Neural cell (in vitro differentiated cells): ENCODE measurements around the gene NRSN1. TPM values are rescaled to one million over a fixed set of nuclear protein-coding genes. Genes with fewer than 3 reads are reported as not detected.

Source experiments
- H2AFZ ChIP-seq: fragments of 200-600, 300-800 bp; sonication (generic), shearing (Covaris generic); 2 replicates; pipeline ENCODE4 v1.6.0; 2014; ENCODE audit warnings: low read depth, mild to moderate bottlenecking, antibody characterized with exemption, low read length, moderate library complexity
- H3F3A ChIP-seq: fragments of 200-600 bp; shearing (Covaris generic); 2 replicates; pipeline ENCODE4 v1.6.1; 2016; ENCODE audit warnings: mild to moderate bottlenecking, moderate library complexity, mixed read lengths, antibody characterized with exemption, low read length; ENCODE audit not compliant: insufficient read depth, poor library complexity, severe bottlenecking
- H3K27ac ChIP-seq: fragments of 200-600, 300-800 bp; sonication (generic), shearing (Covaris generic); 2 replicates; pipeline ENCODE4 v1.5.1; 2014; ENCODE audit warnings: mild to moderate bottlenecking, low read length, moderate library complexity
- H3K27me3 ChIP-seq: fragments of 300-800, 200-600 bp; sonication (generic), shearing (Covaris generic); 2 replicates; pipeline ENCODE4 v1.6.0; 2014; ENCODE audit warnings: mild to moderate bottlenecking, low read depth, low read length, moderate library complexity; ENCODE audit not compliant: insufficient read depth
- H3K36me3 ChIP-seq: fragments of 300-800, 200-600 bp; sonication (generic), shearing (Covaris generic); 2 replicates; pipeline ENCODE4 v1.5.1; 2014; ENCODE audit warnings: mild to moderate bottlenecking, antibody characterized with exemption, low read length, moderate library complexity; ENCODE audit not compliant: insufficient read depth
- H3K4me2 ChIP-seq: fragments of 300-800, 200-600 bp; sonication (generic), shearing (Covaris generic); 2 replicates; pipeline ENCODE4 v1.6.0; 2014; ENCODE audit warnings: mild to moderate bottlenecking, low read length
- H3K4me3 ChIP-seq: fragments of 300-800, 200-600 bp; sonication (generic), shearing (Covaris generic); 2 replicates; pipeline ENCODE4 v1.5.1; 2014; ENCODE audit warnings: mild to moderate bottlenecking, low read length, moderate library complexity
- H3K79me2 ChIP-seq: fragments of 200-600 bp; shearing (Covaris generic); replicated peaks from 2 replicates; pipeline ENCODE4 v1.6.0; 2014; ENCODE audit warnings: mild to moderate bottlenecking, low read length, moderate library complexity; ENCODE audit not compliant: insufficient read depth
- H3K9ac ChIP-seq: fragments of 300-800, 200-600 bp; sonication (generic), shearing (Covaris generic); 2 replicates; pipeline ENCODE4 v1.6.1; 2016; ENCODE audit warnings: mild to moderate bottlenecking, low read length, mixed read lengths
- H3K9me2 ChIP-seq: fragments of 200-600 bp; shearing (Covaris generic); 2 replicates; pipeline ENCODE4 v1.6.1; 2016; ENCODE audit warnings: mild to moderate bottlenecking, low read length, mixed read lengths; ENCODE audit not compliant: insufficient read depth
- H3K9me3 ChIP-seq: fragments of 200-600, 300-800 bp; sonication (generic), shearing (Covaris generic); 2 replicates; pipeline ENCODE4 v1.6.1; 2016; ENCODE audit warnings: mild to moderate bottlenecking, mixed run types, low read length, moderate library complexity, mixed read lengths
- H4K20me1 ChIP-seq: fragments of 200-600 bp; shearing (Covaris generic); 2 replicates; pipeline ENCODE4 v1.6.1; 2016; ENCODE audit warnings: mild to moderate bottlenecking, mixed run types; ENCODE audit not compliant: insufficient read depth
- EP300 ChIP-seq: fragments of 450-650 bp; conservative IDR thresholded peaks from 2 replicates; pipeline ENCODE4 v1.6.1; 2014; ENCODE audit warnings: antibody characterized with exemption, mild to moderate bottlenecking, moderate library complexity; ENCODE audit not compliant: poor library complexity, severe bottlenecking
- EZH2 ChIP-seq: fragments of 200-600, 300-800 bp; shearing (Covaris generic), sonication (generic); IDR thresholded peaks from 2 replicates; pipeline ENCODE4 v1.6.1; 2014; ENCODE audit warnings: antibody characterized with exemption, low read length, borderline replicate concordance, mild to moderate bottlenecking; ENCODE audit not compliant: insufficient read depth, poor library complexity, severe bottlenecking
- MXI1 ChIP-seq: fragments of 450-650 bp; conservative IDR thresholded peaks from 2 replicates; pipeline ENCODE4 v1.6.1; 2014; ENCODE audit warnings: antibody characterized with exemption, mild to moderate bottlenecking; ENCODE audit not compliant: poor library complexity, severe bottlenecking
- POLR2AphosphoS5 ChIP-seq: IDR thresholded peaks from 2 replicates; pipeline ENCODE4 v1.6.1; 2012
- RAD21 ChIP-seq: fragments of 450-650 bp; conservative IDR thresholded peaks from 2 replicates; pipeline ENCODE4 v1.6.1; 2014; ENCODE audit warnings: antibody characterized with exemption, mild to moderate bottlenecking, moderate library complexity
- SMC3 ChIP-seq: fragments of 450-650 bp; conservative IDR thresholded peaks from 2 replicates; pipeline ENCODE4 v1.6.1; 2014; ENCODE audit warnings: antibody characterized with exemption, mild to moderate bottlenecking, moderate library complexity; ENCODE audit not compliant: poor library complexity
- TAF1 ChIP-seq: IDR thresholded peaks from 2 replicates; pipeline ENCODE4 v1.6.1; 2012; ENCODE audit warnings: low read depth
- polyA plus RNA-seq: library from polyadenylated mRNA; depleted of rRNA; stranded (reverse); fragments of >200 nt; gene quantifications from 2 replicates; pipeline ENCODE4 v1.2.3, GENCODE V29; 2014
- TF ChIP-seq, protein P1 (sequence below): fragments of 450-650 bp; IDR thresholded peaks from 2 replicates; pipeline ENCODE4 v1.5.1; 2014; ENCODE audit warnings: antibody characterized with exemption, mild to moderate bottlenecking, moderate library complexity; ENCODE audit not compliant: poor library complexity, severe bottlenecking
- TF ChIP-seq, protein P2 (sequence below): IDR thresholded peaks from 2 replicates; pipeline ENCODE4 v1.6.1; 2012; ENCODE audit warnings: borderline replicate concordance

The NRSN1 gene
- polyA plus RNA-seq, 1 donor from 2014 or later = 23.1 TPM

DNA sequence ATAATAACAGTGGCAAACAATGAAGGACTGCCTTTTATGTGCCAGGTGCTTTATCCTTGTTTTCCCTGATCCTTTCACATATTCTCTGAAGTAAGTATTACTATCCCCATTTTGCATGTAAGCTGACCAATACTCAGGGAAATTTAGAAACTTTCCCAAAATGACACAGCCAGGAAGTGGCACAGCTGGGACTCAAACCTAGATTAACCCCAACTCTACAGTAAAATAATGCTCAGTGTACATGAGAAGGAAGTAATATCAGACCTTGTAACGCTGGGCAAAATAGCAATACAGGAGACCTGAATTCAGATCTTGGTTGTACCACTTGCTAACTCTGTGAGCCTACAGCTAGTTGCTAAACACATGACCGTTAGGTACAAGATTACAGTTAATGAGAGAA lies 26.8 kb upstream of the NRSN1 start:
- Histone ChIP-seq H3K79me2 (no peaks in the 10 kb centered on the region), H3K9ac (no peak overlapping the region), H3K36me3 (no peaks in the 10 kb centered on the region), H3K9me3 (no peaks in the 10 kb centered on the region), H3K9me2 (no peaks in the 10 kb centered on the region), H3F3A (no peaks in the 10 kb centered on the region), H2AFZ (no peak overlapping the region), H3K4me2 (no peak overlapping the region), H3K27ac (no peak overlapping the region), H3K27me3 (no peaks in the 10 kb centered on the region), H3K4me3 (no peak overlapping the region), H4K20me1 (no peaks in the 10 kb centered on the region)
- TF ChIP-seq SMC3 = no peak
- no peak for TF ChIP-seq RAD21
- no peak for TF ChIP-seq EP300
- no peak for TF ChIP-seq TAF1

DNA sequence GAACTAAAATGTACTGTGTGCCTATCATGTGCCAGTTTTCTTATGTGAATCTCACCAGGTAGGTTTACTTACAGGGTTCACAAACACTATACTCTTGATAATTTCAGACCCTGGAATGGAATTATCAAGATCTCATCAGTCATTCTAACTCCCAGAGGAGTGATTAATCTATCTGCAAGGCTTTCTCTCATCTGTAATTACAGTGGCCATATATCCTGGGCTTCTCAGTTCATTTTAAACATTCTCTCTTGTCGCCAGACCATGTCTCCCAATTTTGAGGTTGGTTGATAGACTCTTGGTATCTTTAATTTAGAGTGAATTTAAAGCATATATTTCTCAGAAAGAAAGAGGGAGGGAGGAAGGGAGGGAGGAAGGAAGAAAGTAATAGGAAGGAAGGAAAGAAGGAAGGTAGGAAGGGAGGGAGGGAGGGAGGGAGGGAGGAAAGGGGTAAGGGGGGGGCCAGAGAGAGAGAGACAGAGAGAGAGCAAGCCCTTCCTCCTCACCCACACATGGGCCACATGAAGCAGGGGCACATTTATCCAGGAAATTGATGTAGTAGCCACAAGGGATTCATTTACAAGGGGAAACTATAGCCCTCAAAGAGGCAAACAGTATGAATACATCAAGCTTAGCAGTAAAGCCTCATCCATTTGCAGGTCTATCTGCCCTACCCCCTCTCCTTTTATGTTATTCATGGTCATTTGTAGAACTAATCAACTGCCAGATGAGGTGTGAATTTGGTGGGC lies 25.8 kb upstream of the NRSN1 start:
- peaks cover 4% of the 10 kb centered on the region for H3F3A ChIP-seq
- H4K20me1 ChIP-seq = no peaks in the 10 kb centered on the region
- H3K4me3 ChIP-seq = no peak overlapping the region
- no peaks in the 10 kb centered on the region for H3K79me2 ChIP-seq
- H3K27ac ChIP-seq = peak overlapping the region; percentile 15
- H3K36me3 ChIP-seq = no peaks in the 10 kb centered on the region
- H3K4me2 ChIP-seq = no peak overlapping the region
- H2AFZ ChIP-seq = no peak overlapping the region
- no peaks in the 10 kb centered on the region for H3K9me2 ChIP-seq
- no peak overlapping the region for H3K9ac ChIP-seq
- no peaks in the 10 kb centered on the region for H3K27me3 ChIP-seq
- no peaks in the 10 kb centered on the region for H3K9me3 ChIP-seq
- TF ChIP-seq POLR2AphosphoS5 (no peak), EP300 (no peak), EZH2 (no peak), TAF1 (no peak), MXI1 (no peak), SMC3 (no peak), RAD21 (no peak)
- TF ChIP-seq, protein P1, sequence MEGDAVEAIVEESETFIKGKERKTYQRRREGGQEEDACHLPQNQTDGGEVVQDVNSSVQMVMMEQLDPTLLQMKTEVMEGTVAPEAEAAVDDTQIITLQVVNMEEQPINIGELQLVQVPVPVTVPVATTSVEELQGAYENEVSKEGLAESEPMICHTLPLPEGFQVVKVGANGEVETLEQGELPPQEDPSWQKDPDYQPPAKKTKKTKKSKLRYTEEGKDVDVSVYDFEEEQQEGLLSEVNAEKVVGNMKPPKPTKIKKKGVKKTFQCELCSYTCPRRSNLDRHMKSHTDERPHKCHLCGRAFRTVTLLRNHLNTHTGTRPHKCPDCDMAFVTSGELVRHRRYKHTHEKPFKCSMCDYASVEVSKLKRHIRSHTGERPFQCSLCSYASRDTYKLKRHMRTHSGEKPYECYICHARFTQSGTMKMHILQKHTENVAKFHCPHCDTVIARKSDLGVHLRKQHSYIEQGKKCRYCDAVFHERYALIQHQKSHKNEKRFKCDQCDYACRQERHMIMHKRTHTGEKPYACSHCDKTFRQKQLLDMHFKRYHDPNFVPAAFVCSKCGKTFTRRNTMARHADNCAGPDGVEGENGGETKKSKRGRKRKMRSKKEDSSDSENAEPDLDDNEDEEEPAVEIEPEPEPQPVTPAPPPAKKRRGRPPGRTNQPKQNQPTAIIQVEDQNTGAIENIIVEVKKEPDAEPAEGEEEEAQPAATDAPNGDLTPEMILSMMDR = no peak
- TF ChIP-seq, protein P2, sequence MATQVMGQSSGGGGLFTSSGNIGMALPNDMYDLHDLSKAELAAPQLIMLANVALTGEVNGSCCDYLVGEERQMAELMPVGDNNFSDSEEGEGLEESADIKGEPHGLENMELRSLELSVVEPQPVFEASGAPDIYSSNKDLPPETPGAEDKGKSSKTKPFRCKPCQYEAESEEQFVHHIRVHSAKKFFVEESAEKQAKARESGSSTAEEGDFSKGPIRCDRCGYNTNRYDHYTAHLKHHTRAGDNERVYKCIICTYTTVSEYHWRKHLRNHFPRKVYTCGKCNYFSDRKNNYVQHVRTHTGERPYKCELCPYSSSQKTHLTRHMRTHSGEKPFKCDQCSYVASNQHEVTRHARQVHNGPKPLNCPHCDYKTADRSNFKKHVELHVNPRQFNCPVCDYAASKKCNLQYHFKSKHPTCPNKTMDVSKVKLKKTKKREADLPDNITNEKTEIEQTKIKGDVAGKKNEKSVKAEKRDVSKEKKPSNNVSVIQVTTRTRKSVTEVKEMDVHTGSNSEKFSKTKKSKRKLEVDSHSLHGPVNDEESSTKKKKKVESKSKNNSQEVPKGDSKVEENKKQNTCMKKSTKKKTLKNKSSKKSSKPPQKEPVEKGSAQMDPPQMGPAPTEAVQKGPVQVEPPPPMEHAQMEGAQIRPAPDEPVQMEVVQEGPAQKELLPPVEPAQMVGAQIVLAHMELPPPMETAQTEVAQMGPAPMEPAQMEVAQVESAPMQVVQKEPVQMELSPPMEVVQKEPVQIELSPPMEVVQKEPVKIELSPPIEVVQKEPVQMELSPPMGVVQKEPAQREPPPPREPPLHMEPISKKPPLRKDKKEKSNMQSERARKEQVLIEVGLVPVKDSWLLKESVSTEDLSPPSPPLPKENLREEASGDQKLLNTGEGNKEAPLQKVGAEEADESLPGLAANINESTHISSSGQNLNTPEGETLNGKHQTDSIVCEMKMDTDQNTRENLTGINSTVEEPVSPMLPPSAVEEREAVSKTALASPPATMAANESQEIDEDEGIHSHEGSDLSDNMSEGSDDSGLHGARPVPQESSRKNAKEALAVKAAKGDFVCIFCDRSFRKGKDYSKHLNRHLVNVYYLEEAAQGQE = no peak
